GM21515 (cell line): ENCODE measurements around the gene UBE2E1.
"Not testable (repeated sequence)": the region's sequence is repeated elsewhere in the genome, so short reads cannot be mapped to it uniquely, and the experiment has no call there.

Source experiments
- ATAC-seq: cut with Tn5 transposase; IDR thresholded peaks from one replicate; pipeline ENCODE4 v1.9.1; 2021; ENCODE audit not compliant: unreplicated experiment

Gene UBE2E1

DNA sequence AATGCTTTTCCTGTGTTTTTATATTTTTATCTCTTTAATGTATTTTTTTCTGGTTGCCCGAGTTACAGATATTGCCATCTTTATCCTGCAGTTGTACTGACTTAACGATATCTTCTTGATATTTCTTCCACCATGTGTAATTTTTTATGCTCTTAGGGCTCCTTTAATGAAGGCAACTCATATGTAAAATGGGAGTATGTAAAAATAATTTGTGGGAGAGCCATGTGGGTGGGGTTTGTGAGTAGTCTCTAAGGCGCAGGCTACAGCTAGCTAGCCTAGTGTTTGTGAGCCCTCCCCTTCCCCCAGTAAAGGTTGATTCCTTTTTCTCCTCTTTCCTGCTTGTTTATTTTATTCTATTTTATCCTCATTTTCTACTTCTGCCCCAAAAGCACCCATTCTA, 38.1 kb downstream of the UBE2E1 start:
- ATAC-seq = no peak

GRCh38 chr3:23845326-23846216, 39.8 kb downstream of the UBE2E1 start:
- no peak for ATAC-seq

DNA sequence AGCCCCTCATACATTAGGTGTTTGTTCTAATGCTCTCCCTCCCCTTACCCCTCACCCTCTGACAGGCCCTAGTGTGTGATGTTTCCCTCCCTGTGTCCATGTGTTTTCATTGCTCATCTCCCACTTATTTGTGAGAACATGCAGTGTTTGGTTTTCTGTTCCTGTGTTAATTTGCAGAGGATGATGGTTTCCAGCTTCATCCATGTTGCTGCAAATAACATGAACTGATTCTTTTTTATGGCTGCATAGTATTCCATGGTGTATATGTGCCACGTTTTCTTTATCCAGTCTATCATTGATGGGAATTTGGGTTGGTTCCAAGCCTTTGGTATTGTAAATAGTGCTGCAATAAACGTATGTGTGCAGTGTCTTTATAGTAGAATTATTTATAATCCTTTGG, 43.7 kb downstream of the UBE2E1 start:
- ATAC-seq = not testable (repeated sequence)

- no peak for ATAC-seq
Observed at GRCh38 chr3:23856286-23856685, 50.5 kb downstream of the UBE2E1 start.

DNA sequence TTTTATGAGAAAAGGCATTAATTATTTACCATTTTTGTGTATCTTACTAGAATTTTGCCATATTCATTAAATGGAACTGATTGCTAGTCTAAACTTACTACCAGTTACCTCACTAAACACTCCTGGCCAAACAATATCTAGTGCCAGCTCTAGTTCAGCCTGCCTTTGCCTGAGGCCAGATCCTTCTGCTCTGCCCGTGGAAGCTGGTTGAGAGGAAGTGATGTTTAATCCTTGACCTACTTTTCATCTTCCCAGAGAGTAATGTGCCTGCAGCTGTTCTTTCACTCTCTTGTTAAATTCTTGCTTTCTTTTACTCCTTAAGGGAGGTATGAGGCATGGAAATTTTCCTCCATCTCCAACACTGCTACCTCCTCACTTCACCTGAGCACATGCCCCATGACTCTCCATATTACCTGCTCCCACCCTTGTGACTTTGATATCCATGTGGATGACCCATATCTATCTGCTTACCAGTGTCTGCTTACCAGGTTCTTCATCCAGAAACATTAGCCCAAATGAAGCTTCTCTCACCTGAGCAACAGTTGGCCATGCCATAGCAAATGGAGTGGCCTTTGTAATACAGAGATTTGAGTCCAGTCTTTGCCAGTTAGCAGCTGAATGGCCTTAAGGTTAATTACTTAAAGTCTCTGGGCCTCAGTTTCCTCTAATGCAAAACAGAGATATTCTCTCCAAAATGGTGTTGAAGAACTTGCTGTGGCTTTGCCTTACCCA, 53.4 kb downstream of the UBE2E1 start:
- no peak for ATAC-seq

DNA sequence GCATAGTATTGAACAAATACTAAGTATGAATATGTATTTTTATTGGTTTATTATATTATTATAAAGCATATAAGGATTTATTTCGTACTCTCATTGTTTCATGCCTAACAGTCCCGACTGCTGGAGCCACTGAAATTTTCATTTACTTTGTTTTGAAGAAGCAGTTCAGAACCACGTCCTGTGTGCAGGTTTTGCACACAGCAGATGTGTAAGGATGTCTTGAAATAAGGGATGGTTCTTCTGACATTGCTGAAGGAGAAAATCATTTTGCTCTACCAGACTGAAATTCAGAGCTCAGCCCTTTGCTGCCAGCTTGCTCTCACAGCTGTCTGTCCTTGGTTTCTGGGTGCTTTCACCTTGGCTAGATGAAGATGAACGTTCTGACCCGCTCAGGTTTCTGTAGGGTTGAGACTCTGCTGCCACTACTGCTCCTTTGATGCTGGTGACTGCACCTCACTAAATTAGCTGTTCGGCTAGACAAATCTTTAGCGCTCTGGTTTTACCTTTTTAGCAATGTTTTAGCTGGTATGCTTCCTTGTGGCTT, 54.2 kb downstream of the UBE2E1 start:
- ATAC-seq = no peak

GRCh38 chr3:23861689-23862088, 55.9 kb downstream of the UBE2E1 start:
- ATAC-seq = no peak

DNA sequence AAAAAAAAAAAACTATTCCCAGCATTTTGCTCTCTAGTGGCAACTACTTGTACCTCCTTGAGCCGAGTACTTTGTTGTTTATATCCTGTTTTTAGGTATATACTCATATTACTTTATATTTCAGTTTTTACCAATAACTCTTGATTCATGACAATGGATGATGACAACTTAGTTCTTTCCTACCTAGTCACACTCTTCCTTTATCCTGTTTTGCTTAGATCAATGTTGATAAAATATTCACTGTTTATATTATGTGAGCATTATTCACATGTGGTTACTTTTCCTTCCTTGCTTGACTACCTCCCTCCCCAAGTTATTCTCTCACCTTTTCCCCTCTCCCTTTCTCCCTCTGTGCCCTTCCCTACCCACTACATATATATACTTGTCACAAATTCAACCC, 57.3 kb downstream of the UBE2E1 start:
- no peak for ATAC-seq

DNA sequence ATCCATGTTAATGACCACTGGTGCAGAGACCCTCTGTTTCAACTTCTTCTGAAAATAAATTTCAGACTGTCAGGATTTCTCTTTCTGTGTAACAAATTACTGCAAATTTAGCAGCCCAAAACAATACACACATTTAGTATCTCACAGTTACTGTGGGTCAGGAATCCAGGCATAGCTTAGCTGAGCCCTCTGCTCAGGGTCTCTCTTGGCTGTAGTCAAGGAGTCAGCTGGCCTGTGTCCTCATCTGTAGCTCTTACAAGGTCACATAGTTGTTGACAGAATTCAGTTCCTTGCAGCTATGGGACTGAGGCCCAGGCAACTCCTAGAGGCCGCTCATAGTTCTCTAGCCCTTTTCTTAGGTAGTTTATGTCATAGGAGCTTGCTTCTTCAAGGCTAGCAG, 59.2 kb downstream of the UBE2E1 start:
- no peak for ATAC-seq

- peak; percentile 80 for ATAC-seq
Observed at GRCh38 chr3:23865595-23866396, 60.0 kb downstream of the UBE2E1 start.

DNA sequence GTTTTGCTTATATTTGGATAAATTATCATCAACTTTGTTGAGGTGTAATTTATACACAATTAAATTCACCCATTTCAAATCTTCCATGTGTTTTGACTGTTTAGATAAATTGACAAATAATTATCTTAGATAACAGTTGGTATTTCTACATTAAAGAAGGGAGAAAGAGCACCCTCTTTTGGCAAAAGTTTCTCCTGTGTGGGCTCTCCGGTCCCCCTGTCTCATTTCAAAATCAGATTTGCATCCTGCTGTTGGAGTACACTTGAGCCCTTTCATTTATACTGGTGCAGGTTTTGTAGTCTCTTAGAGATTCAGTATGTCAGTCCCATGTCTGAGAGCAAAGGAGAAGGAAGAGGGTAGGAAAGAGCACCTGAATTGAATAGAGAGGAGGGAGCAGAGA, 61.6 kb downstream of the UBE2E1 start:
- no peak for ATAC-seq

DNA sequence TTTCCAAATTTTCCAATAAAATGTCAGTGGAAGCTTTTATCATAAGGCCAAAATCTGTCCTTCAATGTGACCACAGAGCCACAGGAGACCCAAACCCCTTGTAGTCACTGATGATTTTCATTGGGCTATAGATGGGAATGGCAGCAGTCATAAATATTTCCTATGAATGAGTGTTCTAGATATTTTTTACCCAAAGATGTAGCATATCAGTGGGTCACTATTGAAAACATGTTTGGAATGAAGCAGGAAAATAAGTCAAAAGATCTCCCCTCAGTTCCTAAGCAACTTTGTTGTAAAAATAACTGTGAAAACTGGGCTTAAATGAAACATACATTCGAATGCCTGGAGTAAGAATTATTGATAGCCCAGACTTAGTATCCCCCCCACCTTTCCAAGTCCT, 62.1 kb downstream of the UBE2E1 start:
- no peak for ATAC-seq

- ATAC-seq = no peak
Observed at GRCh38 chr3:23869977-23870662, 64.4 kb downstream of the UBE2E1 start.

DNA sequence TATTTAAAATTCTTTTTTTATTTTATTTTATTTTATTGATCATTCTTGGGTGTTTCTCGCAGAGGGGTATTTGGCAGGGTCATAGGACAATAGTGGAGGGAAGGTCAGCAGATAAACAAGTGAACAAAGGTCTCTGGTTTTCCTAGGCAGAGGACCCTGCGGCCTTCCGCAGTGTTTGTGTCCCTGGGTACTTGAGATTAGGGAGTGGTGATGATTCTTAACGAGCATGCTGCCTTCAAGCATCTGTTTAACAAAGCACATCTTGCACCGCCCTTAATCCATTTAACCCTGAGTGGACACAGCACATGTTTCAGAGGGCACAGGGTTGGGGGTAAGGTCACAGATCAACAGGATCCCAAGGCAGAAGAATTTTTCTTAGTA, 64.9 kb downstream of the UBE2E1 start:
- not testable (repeated sequence) for ATAC-seq

DNA sequence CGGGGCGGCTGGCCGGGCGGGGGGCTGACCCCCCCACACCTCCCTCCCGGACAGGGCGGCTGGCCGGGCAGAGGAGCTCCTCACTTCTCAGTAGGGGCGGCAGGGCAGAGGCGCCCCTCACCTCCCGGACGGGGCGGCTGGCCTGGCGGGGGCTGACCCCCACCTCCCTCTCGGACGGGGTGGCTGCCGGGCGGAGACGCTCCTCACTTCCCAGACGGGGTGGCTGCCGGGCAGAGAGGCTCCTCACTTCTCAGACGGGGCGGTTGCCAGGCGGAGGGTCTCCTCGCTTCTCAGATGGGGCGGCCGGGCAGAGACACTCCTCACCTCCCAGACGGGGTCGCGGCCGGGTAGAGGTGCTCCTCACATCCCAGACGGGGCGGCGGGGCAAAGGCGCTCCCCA, 65.6 kb downstream of the UBE2E1 start:
- not testable (repeated sequence) for ATAC-seq

DNA sequence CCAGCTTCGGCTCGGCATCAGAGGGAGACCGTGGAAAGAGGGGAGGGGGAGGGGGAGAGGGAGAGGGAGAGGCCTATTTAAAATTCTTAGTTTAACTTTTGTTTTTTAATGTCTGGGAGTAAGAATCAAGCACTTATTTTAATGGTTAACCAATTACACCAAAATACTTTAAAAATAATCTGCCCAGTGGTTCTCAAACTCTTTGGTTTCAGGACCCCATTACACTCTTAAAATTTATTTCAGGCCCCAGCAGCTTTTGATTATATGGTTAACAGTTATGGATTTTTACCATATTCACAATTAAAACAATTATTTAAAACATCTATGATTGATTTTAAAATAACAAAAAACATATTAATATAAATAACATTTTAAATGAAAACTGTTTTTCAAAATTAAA, 66.6 kb downstream of the UBE2E1 start:
- no peak for ATAC-seq

DNA sequence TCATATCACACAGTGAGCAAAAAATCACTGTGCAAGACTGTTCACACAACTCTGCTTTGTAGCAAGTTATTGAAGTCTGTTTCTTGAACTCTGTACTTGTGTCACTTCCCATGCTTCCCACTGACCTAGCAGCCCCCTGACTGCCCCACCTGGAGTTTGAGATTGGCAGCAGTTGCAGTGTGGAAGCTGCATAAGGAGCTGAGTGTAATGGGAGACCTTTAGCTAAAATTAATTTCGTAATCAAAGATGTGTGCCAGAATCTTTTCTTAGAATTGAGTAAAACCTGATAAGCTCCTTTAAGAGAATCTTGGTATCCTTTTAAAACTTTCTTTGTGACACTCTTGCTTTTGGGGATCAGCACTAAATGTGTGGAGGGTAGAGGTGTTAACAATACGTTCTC, 68.2 kb downstream of the UBE2E1 start:
- no peak for ATAC-seq

GRCh38 chr3:23874359-23875112, 68.8 kb downstream of the UBE2E1 start:
- ATAC-seq = no peak

GRCh38 chr3:23875113-23875725, 69.5 kb downstream of the UBE2E1 start:
- no peak for ATAC-seq
